GM23338 (cell line): Measurements from ENCODE around the gene GRID2. TPM values are rescaled to one million over a fixed set of nuclear protein-coding genes. Genes with fewer than 3 reads are reported as not detected.

Experiments
- ATAC-seq: fragments of 200-7000 bp; cut with Tn5 transposase; 3 replicates; pipeline ENCODE4 v1.9.1; 2020
- DNase-seq: peaks from one replicate; pipeline ENCODE4 v3.0.0-alpha.2; 2015; ENCODE audit warnings: low spot score
- H2AFZ ChIP-seq: fragments of 200-600 bp; sonication (generic); 2 replicates; pipeline ENCODE4 v1.8.0; 2016; ENCODE audit warnings: antibody characterized with exemption, mild to moderate bottlenecking, moderate library complexity
- H3F3A ChIP-seq: fragments of 200-600 bp; sonication (generic); replicated peaks from 2 replicates; pipeline ENCODE4 v1.8.0; 2017; ENCODE audit warnings: antibody characterized with exemption, mixed run types, low read depth
- H3K27ac ChIP-seq: fragments of 200-600 bp; sonication (generic); 2 replicates; pipeline ENCODE4 v1.6.1; 2016; ENCODE audit warnings: low read depth
- H3K27me3 ChIP-seq: fragments of 200-600 bp; sonication (generic); 2 replicates; pipeline ENCODE4 v1.8.0; 2016; ENCODE audit warnings: mild to moderate bottlenecking, mixed run types, moderate library complexity; ENCODE audit not compliant: insufficient read depth
- H3K36me3 ChIP-seq: fragments of 200-600 bp; sonication (generic); 2 replicates; pipeline ENCODE4 v1.8.0; 2016; ENCODE audit warnings: mild to moderate bottlenecking; ENCODE audit not compliant: insufficient read depth
- H3K4me1 ChIP-seq: fragments of 200-600 bp; sonication (generic); 2 replicates; pipeline ENCODE4 v1.8.0; 2016; ENCODE audit warnings: mild to moderate bottlenecking, moderate library complexity; ENCODE audit not compliant: insufficient read depth
- H3K4me2 ChIP-seq: fragments of 200-600 bp; sonication (generic); 2 replicates; pipeline ENCODE4 v1.7.1; 2017; ENCODE audit warnings: mixed run types
- H3K4me3 ChIP-seq: fragments of 200-600 bp; sonication (generic); 2 replicates; pipeline ENCODE4 v1.6.1; 2016; ENCODE audit warnings: mixed run types
- H3K79me2 ChIP-seq: fragments of 200-600 bp; sonication (generic); replicated peaks from 2 replicates; pipeline ENCODE4 v1.8.0; 2017; ENCODE audit warnings: mild to moderate bottlenecking; ENCODE audit not compliant: insufficient read depth
- H3K9me2 ChIP-seq: fragments of 200-600 bp; sonication (generic); 2 replicates; pipeline ENCODE4 v1.8.0; 2017; ENCODE audit not compliant: insufficient read depth
- H4K20me1 ChIP-seq: fragments of 200-600 bp; sonication (generic); replicated peaks from 2 replicates; pipeline ENCODE4 v1.8.0; 2017; ENCODE audit warnings: mild to moderate bottlenecking; ENCODE audit not compliant: insufficient read depth
- H3K27ac Mint-ChIP-seq: 2 replicates; pipeline ENCODE4 v1.8.0; 2020; ENCODE audit warnings: inconsistent platforms, mild to moderate bottlenecking, moderate library complexity, mixed read lengths
- H3K27me3 Mint-ChIP-seq: 3 replicates; pipeline ENCODE4 v1.8.0; 2022; ENCODE audit warnings: low read depth, mild to moderate bottlenecking, moderate library complexity, mixed read lengths, inconsistent platforms; ENCODE audit not compliant: insufficient read depth, poor library complexity
- H3K36me3 Mint-ChIP-seq: 3 replicates; pipeline ENCODE4 v1.8.0; 2021; ENCODE audit warnings: low read depth, mild to moderate bottlenecking, inconsistent platforms, moderate library complexity, mixed read lengths
- H3K4me1 Mint-ChIP-seq: 3 replicates; pipeline ENCODE4 v1.8.0; 2020; ENCODE audit warnings: mild to moderate bottlenecking, inconsistent platforms, mixed read lengths
- H3K4me3 Mint-ChIP-seq: 3 replicates; pipeline ENCODE4 v1.8.0; 2021; ENCODE audit warnings: moderate library complexity, mild to moderate bottlenecking, inconsistent platforms, mixed read lengths
- H3K9me3 Mint-ChIP-seq: 3 replicates; pipeline ENCODE4 v1.8.0; 2020; ENCODE audit warnings: moderate library complexity, mild to moderate bottlenecking, inconsistent platforms, mixed read lengths
- CREB1 ChIP-seq: fragments of 250-450 bp; sonication (Bioruptor Pico); IDR thresholded peaks from 2 replicates; pipeline ENCODE4 v1.5.0; 2020; ENCODE audit warnings: low read depth, mild to moderate bottlenecking, moderate library complexity
- CTCF ChIP-seq, 2 experiments: fragments of 200-600 bp in 1 of 2; sonication (generic) in 1 of 2; conservative IDR thresholded peaks; 2 replicates each; pipeline versions ENCODE4 v1.5.1 to v1.6.1; 2016 to 2017; ENCODE audit warnings: antibody characterized with exemption in 2 of 2, low read depth in 2 of 2, mild to moderate bottlenecking in 2 of 2, moderate library complexity in 1 of 2
- EZH2 ChIP-seq: fragments of 200-600 bp; sonication (generic); IDR thresholded peaks from one replicate; pipeline ENCODE4 v1.8.0; 2017; ENCODE audit warnings: antibody characterized with exemption, mild to moderate bottlenecking, low read depth; ENCODE audit not compliant: unreplicated experiment
- EZH2phosphoT487 ChIP-seq: fragments of 200-600 bp; sonication (generic); IDR thresholded peaks from one replicate; pipeline ENCODE4 v1.8.1; 2018; ENCODE audit warnings: antibody characterized with exemption; ENCODE audit not compliant: unreplicated experiment
- JUNB ChIP-seq: IDR thresholded peaks from one replicate; pipeline ENCODE4 v1.6.1; 2016; ENCODE audit warnings: antibody characterized with exemption; ENCODE audit not compliant: unreplicated experiment
- NANOG ChIP-seq: IDR thresholded peaks from 2 replicates; pipeline ENCODE4 v1.6.1; 2016; ENCODE audit warnings: antibody characterized with exemption, borderline replicate concordance
- POLR2AphosphoS5 ChIP-seq: IDR thresholded peaks from 2 replicates; pipeline ENCODE4 v1.6.1; 2016; ENCODE audit warnings: antibody characterized with exemption, low read depth
- STAT1 ChIP-seq: IDR thresholded peaks from one replicate; pipeline ENCODE4 v1.6.1; 2016; ENCODE audit warnings: antibody characterized with exemption; ENCODE audit not compliant: unreplicated experiment
- ZNF114 ChIP-seq: fragments of 250-450 bp; sonication (Bioruptor Pico); IDR thresholded peaks from 2 replicates; pipeline ENCODE4 v1.5.0; 2020; ENCODE audit warnings: mild to moderate bottlenecking, moderate library complexity
- ZNF462 ChIP-seq: fragments of 250-450 bp; sonication (Bioruptor Pico); IDR thresholded peaks from 2 replicates; pipeline ENCODE4 v1.5.0; 2020; ENCODE audit warnings: mild to moderate bottlenecking, moderate library complexity
- polyA plus RNA-seq: library from polyadenylated mRNA; unstranded; fragments of >200 nt; fragmentation: Nextera tagmentation; extraction: Ambion mirVana; gene quantifications from 2 replicates; pipeline ENCODE4 v1.2.1, GENCODE V29; 2016
- total RNA-seq: library from RNA; depleted of rRNA; stranded (reverse); fragments of >200 nt; shearing (Covaris generic); gene quantifications from 2 replicates; pipeline ENCODE4 v1.2.3, GENCODE V29; 2014
- TF ChIP-seq, protein P1 (sequence below): IDR thresholded peaks from one replicate; pipeline ENCODE4 v1.6.1; 2018; ENCODE audit warnings: antibody characterized with exemption; ENCODE audit not compliant: unreplicated experiment
- TF ChIP-seq, protein P2 (sequence below): IDR thresholded peaks from 2 replicates; pipeline ENCODE4 v1.6.1; 2016; ENCODE audit warnings: antibody characterized with exemption

GRID2 gene
- total and polyA plus RNA-seq, 2 experiments from 2014 or later, result 19.9 to 65.4 TPM

- no peak for TF ChIP-seq CTCF (conservative IDR thresholded peaks at IDR 0.05; ENCODE audit: low read depth in 2 of 2)
- TF ChIP-seq POLR2AphosphoS5, result no peak
Measured at GRCh38 chr4:93317057-93317456, 1013.3 kb downstream of the GRID2 start (continued).

- Histone ChIP-seq H3K4me3 (no peak overlapping the region), H3K27ac (no peak overlapping the region), H3K9me2 (no peaks in the 10 kb centered on the region), H4K20me1 (no peaks in the 10 kb centered on the region), H3K36me3 (no peaks in the 10 kb centered on the region), H2AFZ (no peak overlapping the region), H3K4me2 (no peak overlapping the region), H3K27me3 (no peaks in the 10 kb centered on the region), H3K79me2 (no peaks in the 10 kb centered on the region), H3F3A (no peaks in the 10 kb centered on the region), H3K4me1 (no peaks in the 10 kb centered on the region)
- H3K27me3 Mint-ChIP-seq, result no peaks in the 10 kb centered on the region
- DNase-seq, result no peak
- H3K27ac Mint-ChIP-seq, result no peak overlapping the region
- no peak overlapping the region for H3K4me3 Mint-ChIP-seq
- H3K36me3 Mint-ChIP-seq, result peaks cover 17% of the 10 kb centered on the region; the same call in 2 of the 3 replicates
- H3K9me3 Mint-ChIP-seq, result peaks cover 11% of the 10 kb centered on the region; the same call in 2 of the 3 replicates
- H3K4me1 Mint-ChIP-seq, result peaks cover 13% of the 10 kb centered on the region
- ATAC-seq, result no peak
- TF ChIP-seq JUNB (no peak), POLR2AphosphoS5 (no peak), EZH2 (no peak), STAT1 (no peak), ZNF114 (CRISPR knock-in tag) (no peak), CREB1 (CRISPR knock-in tag) (no peak), ZNF462 (CRISPR knock-in tag) (no peak), NANOG (no peak), EZH2phosphoT487 (no peak)
- TF ChIP-seq, protein P1, sequence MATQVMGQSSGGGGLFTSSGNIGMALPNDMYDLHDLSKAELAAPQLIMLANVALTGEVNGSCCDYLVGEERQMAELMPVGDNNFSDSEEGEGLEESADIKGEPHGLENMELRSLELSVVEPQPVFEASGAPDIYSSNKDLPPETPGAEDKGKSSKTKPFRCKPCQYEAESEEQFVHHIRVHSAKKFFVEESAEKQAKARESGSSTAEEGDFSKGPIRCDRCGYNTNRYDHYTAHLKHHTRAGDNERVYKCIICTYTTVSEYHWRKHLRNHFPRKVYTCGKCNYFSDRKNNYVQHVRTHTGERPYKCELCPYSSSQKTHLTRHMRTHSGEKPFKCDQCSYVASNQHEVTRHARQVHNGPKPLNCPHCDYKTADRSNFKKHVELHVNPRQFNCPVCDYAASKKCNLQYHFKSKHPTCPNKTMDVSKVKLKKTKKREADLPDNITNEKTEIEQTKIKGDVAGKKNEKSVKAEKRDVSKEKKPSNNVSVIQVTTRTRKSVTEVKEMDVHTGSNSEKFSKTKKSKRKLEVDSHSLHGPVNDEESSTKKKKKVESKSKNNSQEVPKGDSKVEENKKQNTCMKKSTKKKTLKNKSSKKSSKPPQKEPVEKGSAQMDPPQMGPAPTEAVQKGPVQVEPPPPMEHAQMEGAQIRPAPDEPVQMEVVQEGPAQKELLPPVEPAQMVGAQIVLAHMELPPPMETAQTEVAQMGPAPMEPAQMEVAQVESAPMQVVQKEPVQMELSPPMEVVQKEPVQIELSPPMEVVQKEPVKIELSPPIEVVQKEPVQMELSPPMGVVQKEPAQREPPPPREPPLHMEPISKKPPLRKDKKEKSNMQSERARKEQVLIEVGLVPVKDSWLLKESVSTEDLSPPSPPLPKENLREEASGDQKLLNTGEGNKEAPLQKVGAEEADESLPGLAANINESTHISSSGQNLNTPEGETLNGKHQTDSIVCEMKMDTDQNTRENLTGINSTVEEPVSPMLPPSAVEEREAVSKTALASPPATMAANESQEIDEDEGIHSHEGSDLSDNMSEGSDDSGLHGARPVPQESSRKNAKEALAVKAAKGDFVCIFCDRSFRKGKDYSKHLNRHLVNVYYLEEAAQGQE, result no peak
- TF ChIP-seq, protein P2, sequence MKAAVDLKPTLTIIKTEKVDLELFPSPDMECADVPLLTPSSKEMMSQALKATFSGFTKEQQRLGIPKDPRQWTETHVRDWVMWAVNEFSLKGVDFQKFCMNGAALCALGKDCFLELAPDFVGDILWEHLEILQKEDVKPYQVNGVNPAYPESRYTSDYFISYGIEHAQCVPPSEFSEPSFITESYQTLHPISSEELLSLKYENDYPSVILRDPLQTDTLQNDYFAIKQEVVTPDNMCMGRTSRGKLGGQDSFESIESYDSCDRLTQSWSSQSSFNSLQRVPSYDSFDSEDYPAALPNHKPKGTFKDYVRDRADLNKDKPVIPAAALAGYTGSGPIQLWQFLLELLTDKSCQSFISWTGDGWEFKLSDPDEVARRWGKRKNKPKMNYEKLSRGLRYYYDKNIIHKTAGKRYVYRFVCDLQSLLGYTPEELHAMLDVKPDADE, result no peak
Measured at GRCh38 chr4:93317561-93317960, 1013.8 kb downstream of the GRID2 start.
